Endothelial cell of umbilical vein (primary cell): ENCODE results near the gene LARP6. TPM values are rescaled to one million over a fixed set of nuclear protein-coding genes. Genes with fewer than 3 reads are reported as not detected.

Experiments
- BruUV-seq: library from RNA; stranded (reverse); fragments of 400-500 nt; replicated peaks from 2 replicates; lab custom pipeline; 2021; lab: Mats Ljungman, UMichigan
- CTCF ChIA-PET: fragments of 300-600, 350-600 bp; sonication (Branson Sonifier 250); formaldehyde crosslinking; loops from one replicate; lab custom pipeline; 2021; ENCODE audit warnings: antibody characterized with exemption, inconsistent platforms; lab: Charles Lee
- POLR2A ChIA-PET: fragments of 300-600, 350-600 bp; sonication (Branson Sonifier 250); formaldehyde crosslinking; loops from one replicate; lab custom pipeline; 2021; ENCODE audit warnings: antibody characterized with exemption, inconsistent platforms; lab: Charles Lee
- DNase-seq: peaks from one replicate; pipeline ENCODE4 v3.0.0-alpha.2; 2011; ENCODE audit warnings: low read depth, low spot score
- FAIRE-seq: peaks from 2 replicates; lab custom pipeline; 2011; peaks lifted over from hg19 to GRCh38; lab: Jason Lieb, UNC
- H2AFZ ChIP-seq: 2 replicates; pipeline ENCODE4 v1.6.0; 2012; ENCODE audit warnings: low read depth, low read length, control low read depth, inconsistent platforms
- H3K27ac ChIP-seq: 2 replicates; pipeline ENCODE4 v1.5.1; 2011; ENCODE audit warnings: low read depth, mild to moderate bottlenecking, control low read depth, low read length, moderate library complexity; ENCODE audit not compliant: insufficient read depth
- H3K27me3 ChIP-seq, 2 experiments: 2 replicates each; pipeline versions ENCODE4 v1.6.0 to v1.6.1; 2011; ENCODE audit warnings: low read length in 2 of 2, mixed read lengths in 1 of 2; ENCODE audit not compliant: control insufficient read depth in 2 of 2, insufficient read depth in 2 of 2
- H3K36me3 ChIP-seq, 2 experiments: 2 replicates in 1 of 2; 3 replicates in 1 of 2; pipeline ENCODE4 v1.5.1; 2011; ENCODE audit warnings: low read length in 2 of 2, mild to moderate bottlenecking in 1 of 2, moderate library complexity in 1 of 2; ENCODE audit not compliant: control insufficient read depth in 2 of 2, insufficient read depth in 2 of 2; ENCODE audit errors: extremely low read depth in 1 of 2
- H3K4me1 ChIP-seq: 3 replicates; pipeline ENCODE4 v1.5.1; 2011; ENCODE audit warnings: mild to moderate bottlenecking, low read length; ENCODE audit not compliant: control insufficient read depth, insufficient read depth; ENCODE audit errors: extremely low read depth
- H3K4me2 ChIP-seq: 2 replicates; pipeline ENCODE4 v1.6.1; 2011; ENCODE audit warnings: low read length, control low read depth, mixed read lengths; ENCODE audit not compliant: insufficient read depth
- H3K4me3 ChIP-seq, 3 experiments: fragments of 200-600 bp in 1 of 3; sonication (generic), shearing (Covaris generic) in 1 of 3; replicated peaks in 1 of 3; 2 replicates each; pipeline ENCODE4 v1.5.1; 2011 to 2016; ENCODE audit warnings: control low read depth in 3 of 3, low read length in 3 of 3, mild to moderate bottlenecking in 2 of 3, inconsistent platforms in 1 of 3, low read depth in 1 of 3, moderate library complexity in 1 of 3; ENCODE audit not compliant: insufficient read depth in 1 of 3
- H3K79me2 ChIP-seq: 2 replicates; pipeline ENCODE4 v1.6.0; 2012; ENCODE audit warnings: low read length, inconsistent platforms; ENCODE audit not compliant: control insufficient read depth, insufficient read depth
- H3K9ac ChIP-seq: replicated peaks from 2 replicates; pipeline ENCODE3; 2011; ENCODE audit warnings: low read length, control low read depth; ENCODE audit not compliant: insufficient read depth; ENCODE audit errors: extremely low read depth
- H3K9me1 ChIP-seq: replicated peaks from 3 replicates; pipeline ENCODE4 v1.6.0; 2011; ENCODE audit warnings: mild to moderate bottlenecking, low read length; ENCODE audit not compliant: control insufficient read depth, insufficient read depth; ENCODE audit errors: extremely low read depth
- H3K9me3 ChIP-seq: replicated peaks from 2 replicates; pipeline ENCODE4 v1.5.1; 2012; ENCODE audit warnings: low read length, inconsistent platforms; ENCODE audit not compliant: control insufficient read depth, insufficient read depth
- H4K20me1 ChIP-seq: replicated peaks from 2 replicates; pipeline ENCODE3; 2011; ENCODE audit warnings: mild to moderate bottlenecking, low read length; ENCODE audit not compliant: control insufficient read depth, insufficient read depth; ENCODE audit errors: extremely low read depth
- CTCF ChIP-seq, 2 donors: IDR thresholded peaks; 1 replicate in 1 of 2; 2 replicates in 1 of 2; pipeline ENCODE4 v1.5.1; 2011; ENCODE audit warnings: low read length in 2 of 2, mild to moderate bottlenecking in 2 of 2, moderate library complexity in 2 of 2, control low read depth in 1 of 2, inconsistent platforms in 1 of 2, low read depth in 1 of 2; ENCODE audit not compliant: insufficient read depth in 1 of 2; ENCODE audit errors: extremely low read depth in 1 of 2
- EZH2 ChIP-seq: IDR thresholded peaks from 2 replicates; pipeline ENCODE4 v1.6.1; 2012; ENCODE audit warnings: borderline replicate concordance, low read depth, mild to moderate bottlenecking, moderate library complexity, low read length, inconsistent platforms; ENCODE audit not compliant: severe bottlenecking
- FOS ChIP-seq: IDR thresholded peaks from 2 replicates; pipeline ENCODE4 v1.6.1; 2011; ENCODE audit warnings: mild to moderate bottlenecking, low read length, moderate library complexity, borderline replicate concordance; ENCODE audit not compliant: insufficient read depth
- GATA2 ChIP-seq: IDR thresholded peaks from 2 replicates; pipeline ENCODE4 v1.7.0; 2011; ENCODE audit warnings: low read depth, mild to moderate bottlenecking, moderate library complexity, mixed read lengths, low read length; ENCODE audit not compliant: insufficient read length, insufficient read depth
- JUN ChIP-seq: IDR thresholded peaks from 2 replicates; pipeline ENCODE4 v1.6.1; 2011; ENCODE audit warnings: borderline replicate concordance, low read depth; ENCODE audit not compliant: insufficient read length, insufficient read depth
- MAX ChIP-seq: IDR thresholded peaks from 2 replicates; pipeline ENCODE4 v1.6.1; 2011; ENCODE audit not compliant: insufficient read depth, insufficient read length
- MYC ChIP-seq: IDR thresholded peaks from one replicate; pipeline ENCODE4 v1.6.1; 2011; ENCODE audit warnings: mild to moderate bottlenecking, low read depth, low read length
- POLR2A ChIP-seq: IDR thresholded peaks from 2 replicates; pipeline ENCODE4 v1.6.1; 2012; ENCODE audit warnings: low read depth, mild to moderate bottlenecking, control low read depth, low read length
- POLR2AphosphoS5 ChIP-seq: IDR thresholded peaks from 2 replicates; pipeline ENCODE4 v1.6.1; 2012; ENCODE audit warnings: low read depth, mild to moderate bottlenecking, control low read depth, low read length, moderate library complexity; ENCODE audit not compliant: insufficient read depth
- dilution Hi-C: fragments of 300-500 bp; cut with MboI; formaldehyde crosslinking; loops from one replicate; pipeline ENCODE4 v1.15.0; 2019; ENCODE audit warnings: low sequenced_read_pairs; ENCODE audit not compliant: extremely low pct_ligation_motif_present
- intact Hi-C: fragments of 100-400 bp; cut with micrococcal nuclease; formaldehyde crosslinking; loops from one replicate; pipeline ENCODE4 v1.10.0; 2022
- polyA plus RNA-seq, 4 experiments: library from polyadenylated mRNA; depleted of rRNA in 3 of 4; stranded (reverse) in 3 of 4; unstranded in 1 of 4; fragments of >200 nt; gene quantifications; 2 replicates each; pipeline versions ENCODE4 v1.2.1 to v1.2.3, GENCODE V29; 2011 to 2012; ENCODE audit warnings: missing spikeins in 1 of 4
- total RNA-seq: library from RNA; stranded (reverse); gene quantifications from 2 replicates; pipeline ENCODE4 v1.2.3, GENCODE V29; 2021

LARP6 gene
- total and polyA plus RNA-seq, 2 donors (not counting 3 experiments of a cell fraction or from before 2014, with no cell fraction given), result 16.9 to 56.2 TPM

- Histone ChIP-seq H3K4me1 (peaks cover 10% of the 10 kb centered on the region), H3K27me3 (no peaks in the 10 kb centered on the region), H2AFZ (no peak overlapping the region), H4K20me1 (no peaks in the 10 kb centered on the region), H3K27ac (no peak overlapping the region), H3K9ac (no peak overlapping the region), H3K4me2 (no peak overlapping the region), H3K4me3 (no peak overlapping the region), H3K36me3 (no peaks in the 10 kb centered on the region), H3K79me2 (no peaks in the 10 kb centered on the region), H3K9me1 (no peaks in the 10 kb centered on the region), H3K9me3 (no peaks in the 10 kb centered on the region)
- no TSS peak for BruUV-seq
- no peak for TF ChIP-seq GATA2
- no peak for TF ChIP-seq MYC
- no peak for TF ChIP-seq CTCF (IDR thresholded peaks at IDR 0.05; ENCODE audit: extremely low read depth in 1 of 2, insufficient read depth in 1 of 2, low read depth in 1 of 2, low read length in 2 of 2)
- TF ChIP-seq POLR2AphosphoS5, result no peak
- no peak for TF ChIP-seq JUN
- no peak for TF ChIP-seq MAX
- no peak for TF ChIP-seq FOS
- no peak for TF ChIP-seq POLR2A
- no peak for TF ChIP-seq EZH2
- POLR2A ChIA-PET, result interaction anchor here (0.7 kb wide), 1 partner anchor 83 kb away, joined by 4 read pairs; no protein-coding TSS in a partner anchor
- FAIRE-seq (no peak), DNase-seq (no peak)
- dilution Hi-C loops (no loop called here), intact Hi-C loops (no loop called here)
- CTCF ChIA-PET, result interaction anchor here (0.8 to 1.3 kb wide), 2 partner anchors 25 to 60 kb away, joined by 3 to 4 read pairs; no protein-coding TSS in a partner anchor
Observed at GRCh38 chr15:70783041-70783440, 70.9 kb downstream of the LARP6 start.
